SKM-1 treated with dmso at 0.1 percent for 144 hours (cell line): ENCODE measurements around the gene ZNF184.

ENCODE experiments used
- DNase-seq: peaks from one replicate; lab custom pipeline; 2025; ENCODE audit not compliant: unreplicated experiment; lab: John Stamatoyannopoulos, UW

The ZNF184 gene

DNA sequence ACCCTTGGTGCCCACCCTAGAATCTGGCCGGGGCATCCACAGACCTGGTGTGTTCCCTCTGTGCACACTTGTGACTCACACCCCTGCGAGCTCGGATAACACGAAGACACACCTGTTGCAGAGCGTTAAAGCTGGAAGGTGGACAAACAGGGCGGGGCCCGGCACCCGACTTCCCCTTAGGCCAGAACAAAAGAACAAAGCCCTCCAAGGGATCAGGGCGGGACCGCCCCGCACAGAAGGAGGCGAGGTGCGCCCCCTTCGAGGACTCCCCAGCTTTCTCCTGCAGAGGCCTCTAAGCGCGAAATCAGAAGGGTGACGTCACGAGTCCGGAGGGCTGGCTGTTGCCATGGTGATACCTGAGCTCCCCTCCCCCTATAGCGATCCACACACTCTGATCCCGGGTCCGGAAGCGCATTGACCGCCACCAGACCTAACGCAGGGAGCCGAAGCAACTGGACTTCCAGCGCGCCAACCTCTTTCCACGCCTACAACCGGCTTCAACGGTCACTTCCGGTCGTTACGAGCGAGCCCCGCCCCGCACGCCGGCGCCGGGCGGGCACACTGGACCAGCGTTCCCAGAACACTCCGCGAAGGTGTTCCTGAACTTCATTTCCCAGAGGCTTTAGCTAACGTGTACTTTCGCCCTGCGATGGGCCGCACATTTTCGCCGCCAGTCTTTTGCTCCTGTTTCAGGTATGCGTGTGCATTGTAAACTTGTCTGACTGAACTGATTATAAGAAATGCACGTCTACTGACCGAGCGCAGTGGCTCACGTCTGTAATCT is at the start of gene ZNF184:
Gene ZNF184 (minus strand): TSS at position 489 of the 784 bp plus-strand sequence. CDS start 811 bp downstream, outside the sequence.
- DNase-seq, result peak; percentile 95

DNA sequence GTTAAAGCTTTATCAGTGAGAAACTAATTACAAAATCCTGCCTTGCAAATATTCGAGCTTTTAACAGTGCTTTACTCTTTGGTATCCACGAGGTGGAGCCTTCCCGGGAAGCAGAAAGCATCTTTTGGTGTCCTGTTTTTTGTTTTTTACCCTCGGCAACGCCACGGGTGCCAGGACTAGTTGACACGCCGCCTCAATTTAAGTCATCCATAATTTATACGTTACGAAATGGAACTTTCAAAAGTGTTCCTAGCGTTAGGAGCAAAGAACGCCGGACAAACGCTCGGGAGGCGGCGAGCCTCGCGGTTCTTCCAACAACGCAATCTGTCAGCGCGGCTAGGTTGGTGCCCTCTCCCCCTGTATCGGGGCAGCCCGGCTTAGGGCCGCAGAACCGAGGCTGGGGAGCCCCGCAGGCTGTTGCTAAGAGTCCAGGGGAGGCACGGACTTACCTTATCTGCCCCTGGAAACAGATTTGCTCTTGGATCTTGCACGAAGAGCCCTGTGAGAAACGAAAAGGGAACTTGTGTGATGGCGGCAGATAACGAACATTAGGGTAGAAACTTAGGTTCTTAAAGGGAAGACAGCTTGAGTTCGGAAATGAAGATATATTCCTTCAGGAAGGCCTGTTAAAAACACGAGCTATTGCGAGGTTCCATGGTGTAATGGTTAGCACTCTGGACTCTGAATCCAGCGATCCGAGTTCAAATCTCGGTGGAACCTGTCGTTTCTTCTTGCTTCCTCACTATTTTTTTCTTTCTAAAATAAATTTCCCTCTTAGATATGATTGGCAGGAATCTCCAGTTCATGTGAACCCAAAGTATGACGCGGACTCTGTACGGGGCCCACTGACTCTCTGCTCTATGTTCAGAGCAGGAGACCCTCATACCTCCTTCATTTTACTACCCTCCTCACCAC is 46.2 kb upstream of the ZNF184 start:
- peak; percentile 80 for DNase-seq

DNA sequence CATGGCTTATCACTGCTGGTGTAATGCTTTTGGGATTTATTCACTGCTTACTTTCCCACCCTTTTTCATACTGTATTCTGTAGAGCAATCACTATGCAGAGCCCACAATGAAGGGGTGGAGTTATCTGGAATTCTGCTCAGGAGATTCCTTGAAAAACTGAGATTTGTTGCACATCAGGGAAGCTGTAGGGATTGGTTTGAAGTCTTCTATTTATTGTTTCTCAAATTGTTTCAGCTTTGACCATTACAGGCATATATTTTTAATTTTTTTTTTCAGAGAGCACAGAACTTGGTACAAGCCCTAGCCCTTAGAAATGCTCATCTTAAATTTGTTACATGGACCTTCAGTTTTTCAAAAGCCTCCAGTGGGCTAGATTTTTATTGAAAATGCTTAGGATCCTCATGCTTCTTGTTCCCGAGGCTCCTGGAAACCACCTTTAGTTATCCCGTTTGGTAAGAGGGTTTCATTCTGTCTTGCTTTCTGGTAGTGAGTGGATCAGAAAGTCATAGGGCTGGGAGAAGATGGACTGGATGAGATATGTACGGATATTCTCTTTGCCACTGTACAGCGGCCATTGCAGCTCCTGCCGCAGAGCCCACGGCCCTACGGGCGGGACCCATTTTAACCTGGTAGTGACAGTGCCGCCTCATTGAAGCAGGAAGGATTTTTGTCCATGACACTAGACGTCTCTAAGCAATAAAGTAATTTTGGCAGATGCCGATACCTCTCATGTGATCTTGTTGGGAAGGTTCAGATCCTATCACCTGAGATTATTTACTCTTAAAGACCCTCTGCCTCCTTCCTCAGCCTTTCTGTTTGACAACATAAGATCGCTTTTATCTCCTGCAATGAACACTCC is 45.3 kb upstream of the ZNF184 start:
- no peak for DNase-seq

DNA sequence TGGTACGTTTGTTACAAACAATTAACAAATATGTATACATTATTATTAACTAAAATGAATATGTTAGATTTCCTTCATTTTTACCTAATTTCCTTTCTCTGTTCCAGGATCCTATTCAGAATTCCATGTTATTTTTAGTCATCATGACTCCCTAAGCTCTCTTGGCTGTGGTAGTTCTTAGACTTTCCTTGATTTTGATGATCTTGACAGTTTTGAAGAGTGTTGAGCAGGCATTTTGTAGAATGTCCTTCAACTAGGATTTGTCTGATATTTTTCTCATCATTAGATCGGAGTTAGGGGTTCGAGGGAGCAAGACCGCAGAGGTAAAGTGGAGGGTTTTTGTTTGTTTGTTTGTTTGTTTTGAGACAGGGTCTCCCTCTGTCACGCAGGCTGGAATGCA is 44.3 kb upstream of the ZNF184 start:
- no peak for DNase-seq

DNA sequence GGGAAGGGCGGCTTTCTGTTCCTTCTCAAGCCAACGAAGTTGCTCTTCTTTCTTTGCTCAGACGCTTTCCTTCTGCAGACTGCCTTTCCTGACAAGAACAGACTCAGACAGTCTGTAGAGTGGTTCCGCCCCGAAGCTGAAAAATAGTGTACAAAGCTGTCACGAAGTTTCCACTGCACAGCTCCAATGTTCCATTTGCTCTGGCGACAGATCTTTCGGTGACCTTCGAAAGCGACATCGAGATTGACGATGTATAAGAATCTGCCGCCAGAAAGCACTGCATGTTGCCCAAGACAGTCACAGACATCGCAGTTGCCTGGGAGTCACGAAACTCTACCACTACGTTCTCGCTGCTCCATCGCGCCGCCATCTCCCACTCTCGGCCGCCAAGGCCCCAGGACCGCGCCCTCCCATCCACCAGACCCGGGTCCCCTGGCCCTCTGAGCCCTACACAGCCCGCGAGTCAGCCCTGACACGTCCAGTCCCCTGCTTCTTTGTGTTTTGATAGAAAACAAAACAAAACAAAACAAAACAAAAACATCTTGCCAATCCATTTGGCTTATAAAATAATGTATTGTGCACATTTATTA is 42.1 kb upstream of the ZNF184 start:
- no peak for DNase-seq

DNA sequence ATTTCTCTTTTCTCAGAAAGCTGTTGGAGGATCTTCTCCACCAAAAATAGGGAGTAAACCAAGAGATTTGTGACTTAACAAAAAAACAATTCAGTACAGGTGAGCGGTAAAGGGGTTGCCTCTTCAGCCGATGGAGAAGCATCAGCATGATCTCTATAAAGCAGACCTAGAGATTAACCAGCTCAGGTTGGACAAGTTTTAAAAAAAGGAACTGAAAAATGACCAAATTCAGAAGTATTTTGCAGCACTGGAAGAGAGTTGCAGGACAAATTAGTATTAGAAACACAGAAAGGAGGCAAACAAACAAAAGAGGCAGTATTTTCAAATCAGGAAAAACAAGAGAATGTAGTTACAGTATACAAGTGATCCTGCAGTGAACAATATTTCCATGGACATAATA is 39.6 kb upstream of the ZNF184 start:
- DNase-seq, result no peak

DNA sequence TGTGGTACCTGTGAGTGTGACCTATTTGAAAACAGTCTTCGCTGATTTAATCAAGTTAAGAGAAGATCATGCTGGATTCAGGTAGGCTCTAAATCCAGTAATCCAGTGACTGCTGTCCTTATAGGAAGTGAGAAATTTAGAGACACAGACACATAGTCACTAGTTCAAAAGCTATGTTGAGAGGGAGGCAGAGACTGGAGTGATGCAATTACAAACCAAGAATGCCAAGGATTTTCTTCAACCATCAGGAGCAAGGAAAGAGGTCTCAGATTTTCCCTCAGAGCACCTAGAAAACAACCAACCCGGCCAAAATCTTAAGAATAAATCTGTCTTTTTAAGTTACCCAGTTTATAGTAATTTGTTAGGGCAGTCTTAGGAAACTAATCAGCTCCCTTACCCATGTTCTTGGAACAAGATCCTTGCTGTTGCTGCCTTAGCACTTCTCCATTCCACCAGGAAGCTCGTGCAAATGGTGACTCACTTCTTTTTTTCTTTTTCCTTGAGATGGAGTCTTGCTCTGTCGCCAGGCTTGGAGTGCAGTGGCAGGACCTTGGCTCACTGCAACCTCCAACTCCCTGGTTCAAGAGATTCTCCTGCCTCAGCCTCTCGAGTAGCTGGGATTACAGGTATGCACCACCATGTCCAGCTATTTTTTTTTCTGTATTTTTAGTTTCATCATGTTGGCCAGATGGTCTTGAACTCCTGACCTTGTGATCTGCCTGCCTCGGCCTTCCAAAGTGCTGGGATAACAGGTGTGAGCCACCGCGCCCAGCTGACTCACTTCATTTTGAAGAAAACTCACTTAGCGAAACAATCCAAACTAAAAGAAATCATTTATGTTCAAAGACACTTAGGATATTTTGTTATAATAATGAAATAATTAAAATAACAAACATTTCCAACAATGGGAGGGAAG is 34.4 kb upstream of the ZNF184 start:
- no peak for DNase-seq

DNA sequence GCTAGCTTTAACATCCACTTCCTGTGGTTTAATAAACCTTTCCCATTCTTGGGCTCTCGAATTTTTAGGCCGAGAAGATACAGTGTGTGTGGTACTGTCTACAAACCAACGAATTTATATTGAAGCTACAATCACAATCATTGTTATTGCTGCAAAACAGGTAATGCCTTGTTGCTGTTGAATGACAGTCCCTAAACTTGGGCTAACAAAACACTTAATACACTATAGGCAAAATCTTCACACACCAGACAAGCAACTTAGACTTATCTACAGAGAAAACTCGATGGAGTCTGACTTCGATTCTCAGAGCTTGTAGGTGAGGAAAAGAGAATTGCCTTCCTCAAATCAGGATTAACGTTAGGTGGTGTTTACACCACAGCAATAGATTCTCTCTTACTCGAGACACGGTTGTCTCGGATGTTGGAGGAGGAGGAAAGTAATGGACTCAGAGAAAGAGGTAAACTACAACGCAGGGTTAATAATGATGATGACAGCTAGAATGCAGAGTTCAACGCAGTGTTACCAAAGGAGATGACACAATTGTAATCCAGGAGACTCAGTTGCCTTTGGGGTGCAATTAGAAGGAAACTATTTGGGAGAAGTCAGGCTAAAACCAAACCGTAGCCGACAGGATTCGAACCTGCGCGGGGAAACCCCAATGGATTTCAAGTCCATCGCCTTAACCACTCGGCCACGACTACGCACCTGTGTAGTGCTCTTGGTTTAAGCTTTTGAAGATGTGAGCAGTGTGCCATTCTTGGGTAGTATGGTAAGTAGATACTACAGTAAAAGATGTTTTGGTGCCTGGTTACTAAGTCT is 32.5 kb upstream of the ZNF184 start:
- DNase-seq, result no peak

DNA sequence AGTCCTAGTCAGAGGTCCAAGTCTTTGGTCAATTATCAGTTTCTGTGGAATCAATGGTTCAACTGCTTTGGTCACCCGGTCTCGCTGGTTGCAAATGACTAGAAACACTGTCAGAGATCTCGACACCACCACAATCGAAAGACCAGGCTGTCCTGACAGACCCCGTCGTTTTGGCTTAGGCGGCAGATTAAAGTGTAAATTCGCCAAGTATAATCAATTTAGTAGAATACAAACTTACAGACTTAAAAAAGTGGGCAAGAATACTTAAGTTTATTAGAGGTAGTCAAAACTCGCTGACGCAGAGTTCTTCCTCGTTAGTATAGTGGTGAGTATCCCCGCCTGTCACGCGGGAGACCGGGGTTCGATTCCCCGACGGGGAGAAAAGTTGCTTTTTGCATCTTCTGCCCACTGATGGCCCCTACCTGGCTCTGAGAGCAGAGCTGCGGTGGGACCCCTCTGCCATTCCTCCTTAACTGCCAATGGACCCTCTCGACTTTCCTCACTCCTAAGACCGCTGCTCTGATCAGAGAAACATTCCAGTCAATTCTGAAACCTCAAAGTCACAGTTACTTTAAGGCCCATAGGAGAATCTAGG is 30.6 kb upstream of the ZNF184 start:
- DNase-seq, result peak; percentile 65

DNA sequence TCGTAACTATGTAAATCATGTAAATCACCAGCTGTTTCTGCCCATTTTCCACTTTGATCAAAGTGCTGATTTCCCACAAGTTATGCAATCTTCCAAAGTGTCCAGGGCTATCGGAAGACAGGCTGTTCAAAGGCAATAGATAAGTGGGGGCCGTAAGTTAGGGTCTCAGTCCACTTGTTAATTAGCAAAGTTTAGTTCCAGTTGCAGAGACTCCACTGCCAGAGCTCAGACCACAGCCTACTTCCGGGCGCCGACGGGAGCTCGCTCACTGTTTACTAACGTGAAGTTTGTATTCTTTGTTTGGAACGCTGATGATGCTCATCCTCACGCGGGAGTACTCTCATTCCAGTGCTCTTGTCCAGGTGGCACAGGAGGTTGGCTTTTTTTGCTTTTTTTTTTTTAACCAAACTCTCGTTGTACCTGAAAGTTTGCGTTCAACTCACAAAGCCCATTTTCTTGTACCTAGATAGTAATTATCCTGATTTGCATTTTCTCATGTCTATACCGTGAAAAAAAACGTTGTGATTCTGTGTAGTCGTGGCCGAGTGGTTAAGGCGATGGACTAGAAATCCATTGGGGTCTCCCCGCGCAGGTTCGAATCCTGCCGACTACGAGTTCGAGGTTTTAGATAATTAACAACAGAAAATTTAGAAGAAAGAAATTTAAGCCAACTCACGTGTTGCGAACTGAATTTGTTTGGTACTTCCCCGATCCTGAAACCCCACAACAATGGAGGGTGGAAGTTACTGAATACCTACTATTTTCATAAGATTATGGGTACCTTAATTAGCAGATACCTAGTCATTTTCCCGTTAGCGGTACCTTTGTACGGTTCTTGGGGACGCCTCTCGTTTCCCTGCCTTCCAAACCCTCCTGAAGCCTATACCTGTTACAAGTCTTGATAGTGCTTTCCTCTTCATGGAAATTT is 29.9 kb upstream of the ZNF184 start:
- peak; percentile 66 for DNase-seq

DNA sequence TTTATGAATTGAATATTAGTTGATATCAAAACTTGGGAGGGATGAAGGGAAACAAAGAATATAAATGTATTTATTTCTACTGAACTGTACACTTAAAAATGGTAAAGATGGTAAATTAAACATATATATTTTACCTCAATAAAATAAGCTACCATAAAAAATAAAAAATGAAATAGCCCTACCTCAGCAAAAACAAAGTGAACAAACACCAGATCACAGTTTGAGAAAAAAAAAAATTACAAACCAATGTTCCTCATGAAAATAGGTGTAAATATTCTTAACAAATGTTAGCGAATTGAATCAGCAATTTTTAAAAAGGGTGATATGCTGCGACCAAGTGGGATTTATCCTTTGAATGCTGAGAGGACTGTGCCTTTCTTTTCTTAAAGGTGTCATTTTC is 28.3 kb upstream of the ZNF184 start:
- DNase-seq, result no peak

DNA sequence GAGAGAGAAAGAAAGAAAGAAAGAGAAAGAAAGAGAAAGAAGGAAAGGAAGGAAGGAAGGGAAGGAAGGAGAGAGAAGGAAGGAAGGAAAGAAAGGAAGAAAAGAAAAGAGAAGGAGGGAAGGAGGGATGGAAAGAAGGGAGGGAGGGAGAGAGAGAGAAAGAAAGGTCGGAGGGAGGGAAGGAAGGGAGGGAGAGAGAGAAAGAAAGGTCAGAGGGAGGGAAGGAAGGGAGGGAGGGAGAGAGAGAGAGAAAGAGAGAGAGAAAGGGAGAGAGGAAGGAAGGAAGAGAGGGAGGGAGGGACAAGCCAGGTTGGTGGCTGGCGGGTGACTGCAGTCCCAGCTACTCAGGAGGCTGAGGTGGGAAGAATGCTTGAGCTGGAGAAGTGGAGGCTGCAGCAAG is 27.3 kb upstream of the ZNF184 start:
- no peak for DNase-seq

DNA sequence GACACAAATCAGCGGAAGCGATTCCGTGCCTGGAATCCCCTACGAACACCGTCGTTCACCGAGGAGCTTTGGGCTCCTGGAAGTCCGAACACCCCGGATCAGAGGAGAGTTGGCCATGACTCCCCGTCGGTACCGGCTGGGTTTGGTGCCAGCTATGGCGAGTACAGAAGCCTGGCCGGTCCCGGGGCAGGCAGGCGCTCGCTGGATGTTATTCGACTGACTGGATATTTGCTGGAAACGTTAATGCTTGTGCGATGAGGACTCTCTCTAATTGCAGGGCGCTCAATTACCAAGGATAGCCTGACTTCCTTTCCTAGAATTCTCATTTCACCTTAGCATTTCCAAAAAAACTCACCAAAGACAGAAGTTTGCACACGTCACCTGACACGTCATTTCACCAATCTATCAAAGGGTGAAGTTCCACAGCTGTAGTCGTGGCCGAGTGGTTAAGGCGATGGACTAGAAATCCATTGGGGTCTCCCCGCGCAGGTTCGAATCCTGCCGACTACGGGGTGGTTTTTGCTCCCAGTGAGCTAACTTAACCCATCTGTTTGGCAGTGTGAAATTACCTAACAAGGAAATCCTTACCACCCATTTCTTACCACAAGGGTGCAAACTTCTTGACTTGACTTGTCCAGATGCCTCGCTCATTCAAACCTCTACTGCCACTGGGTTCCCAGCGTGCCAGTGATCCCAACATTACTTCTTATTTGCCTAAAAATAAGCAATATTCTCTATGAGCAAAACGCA is 22.7 kb upstream of the ZNF184 start:
- DNase-seq, result peak; percentile 40

DNA sequence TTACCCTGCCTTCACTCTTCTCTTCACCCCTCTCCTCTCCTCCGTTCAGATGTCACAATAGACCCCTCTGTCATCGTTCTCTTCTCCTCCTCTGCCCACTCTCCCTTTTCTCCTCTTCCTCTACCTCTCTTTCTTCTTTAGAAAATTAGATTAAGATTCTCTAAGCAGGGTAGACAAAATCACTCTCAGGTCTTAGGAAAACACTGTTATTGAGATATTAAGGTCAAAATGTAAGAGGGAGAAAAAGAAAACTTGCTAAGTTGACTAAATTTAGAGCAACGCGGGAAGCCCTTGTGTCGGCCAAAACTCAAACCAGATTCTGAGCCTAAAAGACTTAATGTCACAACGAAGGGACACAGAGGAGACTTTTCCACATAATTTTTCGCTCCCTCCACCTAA is 22.1 kb upstream of the ZNF184 start:
- no peak for DNase-seq

DNA sequence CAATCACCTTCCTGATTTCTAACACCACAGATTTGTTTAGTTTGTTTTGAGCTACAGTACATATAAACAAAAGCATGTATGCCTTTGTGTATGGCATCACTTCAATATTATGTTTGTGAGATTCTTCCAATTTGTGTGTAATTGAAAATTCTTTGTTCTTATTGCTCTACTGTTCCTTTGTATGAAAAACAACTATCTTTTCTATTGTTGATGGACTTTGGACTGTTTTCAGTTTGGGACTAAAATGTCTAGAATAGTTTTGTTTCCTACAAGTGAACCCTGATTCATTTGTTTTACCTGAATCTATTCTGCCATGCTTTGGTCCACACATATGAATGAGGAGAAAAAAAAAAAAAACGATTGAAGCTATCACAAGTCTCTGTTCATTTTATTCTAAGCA is 21.2 kb upstream of the ZNF184 start:
- no peak for DNase-seq

DNA sequence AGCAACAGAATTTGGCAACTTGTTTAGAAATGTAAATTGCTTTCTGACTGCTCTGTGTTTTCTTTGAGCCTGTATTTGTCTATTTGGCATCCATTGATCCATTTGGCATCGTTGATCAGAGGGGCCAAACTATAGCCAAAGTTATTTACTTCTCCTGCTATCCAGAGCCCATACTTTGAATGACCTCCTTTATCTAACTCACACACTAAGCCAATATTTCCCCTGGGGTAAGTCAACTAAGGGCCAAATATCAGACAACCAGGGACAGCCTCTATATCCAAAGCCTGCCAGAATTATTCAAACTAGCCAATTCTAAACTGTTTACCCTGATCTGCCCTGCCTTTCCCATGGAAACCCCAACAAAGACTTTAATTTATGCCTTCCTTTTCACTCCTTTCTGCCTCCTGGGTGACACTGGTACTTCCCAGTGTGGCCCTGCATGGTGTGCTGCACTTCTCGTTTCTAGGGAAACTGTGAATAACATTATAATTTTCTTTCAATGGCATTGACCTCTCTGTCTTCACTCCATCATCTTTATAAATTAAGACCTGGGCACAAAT is 19.8 kb upstream of the ZNF184 start:
- no peak for DNase-seq
